ENCODE measurements around the gene PTTG1IP.

PTTG1IP gene

GRCh38 chr21:44812640-44813039, 60.9 kb downstream of the PTTG1IP start:
- Histone ChIP-seq H4K20me1 (ENCODE audit: insufficient read depth, low read length) (peaks cover 90% of the 10 kb centered on the region), H2AFZ (ENCODE audit: low read depth, low read length) (no peak overlapping the region), H3K9ac (ENCODE audit: low read depth, low read length) (no peak overlapping the region), H3K27me3 (ENCODE audit: insufficient read depth, low read length, poor library complexity) (no peaks in the 10 kb centered on the region), H3K4me2 (ENCODE audit: insufficient read depth, low read length) (no peak overlapping the region), H3K27ac (ENCODE audit: low read length) (no peak overlapping the region), H3K4me1 (ENCODE audit: insufficient read depth, low read length) (peaks cover 31% of the 10 kb centered on the region), H3K79me2 (ENCODE audit: insufficient read depth, low read length) (peaks cover 93% of the 10 kb centered on the region), H3K36me3 (ENCODE audit: insufficient read depth, low read length) (peaks cover 90% of the 10 kb centered on the region), H3K9me3 (ENCODE audit: insufficient read depth, low read length, severe bottlenecking) (no peaks in the 10 kb centered on the region), H3K4me3 (ENCODE audit: low read depth in 1 of 2, low read length in 2 of 2) (no peak overlapping the region)
- DNase-seq (no peak), ATAC-seq (ENCODE audit: insufficient read depth, low read depth) (no peak)
- TF ChIP-seq EZH2 (IDR thresholded peaks at IDR 0.05; ENCODE audit: borderline replicate concordance, low read depth, low read length, severe bottlenecking) (no peak), CTCF (IDR thresholded peaks at IDR 0.05; ENCODE audit: borderline replicate concordance, extremely low read depth, low read length, poor library complexity, severe bottlenecking) (no peak)

DNA sequence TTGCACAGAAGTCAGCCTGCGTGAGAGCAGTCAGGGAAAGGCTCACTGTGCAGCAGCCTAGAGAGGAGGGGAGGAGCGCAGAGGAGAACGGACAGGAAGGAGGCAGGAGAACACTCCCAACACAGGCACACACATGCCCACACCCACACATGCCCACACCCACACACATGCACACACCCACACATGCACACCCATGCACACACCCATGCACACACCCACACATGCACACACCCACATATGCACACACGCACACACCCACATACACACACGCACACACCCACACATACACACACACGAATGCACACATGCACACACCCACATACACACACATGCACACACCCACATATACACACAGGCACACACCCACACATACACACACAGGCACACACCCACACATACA, 62.7 kb downstream of the PTTG1IP start:
- TF ChIP-seq CTCF (IDR thresholded peaks at IDR 0.05; ENCODE audit: borderline replicate concordance, extremely low read depth, low read length, poor library complexity, severe bottlenecking) (no peak), EZH2 (IDR thresholded peaks at IDR 0.05; ENCODE audit: borderline replicate concordance, low read depth, low read length, severe bottlenecking) (no peak)
- Histone ChIP-seq H3K79me2 (ENCODE audit: insufficient read depth, low read length) (peaks cover 84% of the 10 kb centered on the region), H3K4me1 (ENCODE audit: insufficient read depth, low read length) (peaks cover 18% of the 10 kb centered on the region), H3K36me3 (ENCODE audit: insufficient read depth, low read length) (peaks cover 96% of the 10 kb centered on the region), H3K27me3 (ENCODE audit: insufficient read depth, low read length, poor library complexity) (no peaks in the 10 kb centered on the region), H3K27ac (ENCODE audit: low read length) (no peak overlapping the region), H3K9me3 (ENCODE audit: insufficient read depth, low read length, severe bottlenecking) (no peaks in the 10 kb centered on the region), H3K4me3 (ENCODE audit: low read depth in 1 of 2, low read length in 2 of 2) (no peak overlapping the region), H2AFZ (ENCODE audit: low read depth, low read length) (no peak overlapping the region), H3K4me2 (ENCODE audit: insufficient read depth, low read length) (no peak overlapping the region), H3K9ac (ENCODE audit: low read depth, low read length) (no peak overlapping the region), H4K20me1 (ENCODE audit: insufficient read depth, low read length) (peaks cover 82% of the 10 kb centered on the region)
- ATAC-seq (ENCODE audit: insufficient read depth, low read depth) (no peak), DNase-seq (no peak)

DNA sequence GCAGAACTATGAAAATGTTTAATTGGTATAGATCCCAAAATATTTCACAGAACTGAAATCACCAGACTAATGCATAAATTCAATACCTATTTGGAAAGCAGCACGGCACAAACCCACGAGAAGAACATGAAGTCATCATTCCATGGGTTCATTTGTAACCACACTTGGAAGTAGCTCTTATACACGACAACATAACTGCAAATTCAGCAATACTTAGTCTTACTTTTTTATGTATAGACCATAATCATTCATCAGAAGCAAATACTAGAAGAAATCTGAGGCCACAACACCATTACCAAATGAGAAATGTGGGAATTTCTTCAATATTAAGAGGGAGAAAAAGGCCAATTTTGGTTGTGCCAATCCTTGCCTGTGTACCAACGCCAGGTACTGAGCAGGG, 67.6 kb downstream of the PTTG1IP start:
- no peaks in the 10 kb centered on the region for H3K9me3 ChIP-seq (ENCODE audit: insufficient read depth, low read length, severe bottlenecking)
- H3K79me2 ChIP-seq (ENCODE audit: insufficient read depth, low read length): peaks cover 55% of the 10 kb centered on the region
- peaks cover 73% of the 10 kb centered on the region for H3K36me3 ChIP-seq (ENCODE audit: insufficient read depth, low read length)

More for the DNA sequence above, 67.6 kb downstream of the PTTG1IP start:
- H3K27me3 ChIP-seq (ENCODE audit: insufficient read depth, low read length, poor library complexity): no peaks in the 10 kb centered on the region
- no peak overlapping the region for H3K9ac ChIP-seq (ENCODE audit: low read depth, low read length)
- ATAC-seq (ENCODE audit: insufficient read depth, low read depth) (no peak), DNase-seq (no peak)
- no peak overlapping the region for H3K4me3 ChIP-seq (ENCODE audit: low read depth in 1 of 2, low read length in 2 of 2)
- H2AFZ ChIP-seq (ENCODE audit: low read depth, low read length): no peak overlapping the region
- no peak for TF ChIP-seq CTCF (IDR thresholded peaks at IDR 0.05; ENCODE audit: borderline replicate concordance, extremely low read depth, low read length, poor library complexity, severe bottlenecking)
- TF ChIP-seq EZH2 (IDR thresholded peaks at IDR 0.05; ENCODE audit: borderline replicate concordance, low read depth, low read length, severe bottlenecking): no peak
- H4K20me1 ChIP-seq (ENCODE audit: insufficient read depth, low read length): peaks cover 39% of the 10 kb centered on the region
- no peak overlapping the region for H3K4me2 ChIP-seq (ENCODE audit: insufficient read depth, low read length)
- H3K27ac ChIP-seq (ENCODE audit: low read length): no peak overlapping the region
- H3K4me1 ChIP-seq (ENCODE audit: insufficient read depth, low read length): peaks cover 16% of the 10 kb centered on the region
